GM23248 (cell line): ENCODE measurements around the gene NAP1L5. TPM values are rescaled to one million over a fixed set of nuclear protein-coding genes. Genes with fewer than 3 reads are reported as not detected.

ENCODE experiments used
- DNase-seq: peaks from one replicate; pipeline ENCODE4 v3.0.0-alpha.2; 2015
- H2AFZ ChIP-seq: fragments of 200-600 bp; sonication (generic); 2 replicates; pipeline ENCODE4 v1.6.1; 2016; ENCODE audit warnings: antibody characterized with exemption
- H3F3A ChIP-seq: fragments of 200-600 bp; sonication (generic); 2 replicates; pipeline ENCODE4 v1.6.1; 2016; ENCODE audit warnings: mild to moderate bottlenecking, antibody characterized with exemption, mixed run types; ENCODE audit not compliant: insufficient read depth
- H3K27ac ChIP-seq: fragments of 200-600 bp; sonication (generic); 2 replicates; pipeline ENCODE4 v1.5.1; 2016; ENCODE audit warnings: mild to moderate bottlenecking
- H3K27me3 ChIP-seq: fragments of 200-600 bp; sonication (generic); replicated peaks from 2 replicates; pipeline ENCODE4 v1.6.1; 2016; ENCODE audit warnings: mild to moderate bottlenecking; ENCODE audit not compliant: insufficient read depth
- H3K36me3 ChIP-seq: fragments of 200-600 bp; sonication (generic); 2 replicates; pipeline ENCODE4 v1.6.1; 2016; ENCODE audit warnings: low read depth, mild to moderate bottlenecking
- H3K4me1 ChIP-seq: fragments of 200-600 bp; sonication (generic); 2 replicates; pipeline ENCODE4 v1.6.1; 2016; ENCODE audit warnings: mild to moderate bottlenecking; ENCODE audit not compliant: insufficient read depth
- H3K4me2 ChIP-seq: fragments of 200-600 bp; sonication (generic); one replicate; pipeline ENCODE4 v1.6.1; 2016; ENCODE audit warnings: mild to moderate bottlenecking; ENCODE audit not compliant: unreplicated experiment
- H3K4me3 ChIP-seq: fragments of 200-600 bp; sonication (generic); 2 replicates; pipeline ENCODE4 v1.5.1; 2016; ENCODE audit warnings: mild to moderate bottlenecking
- H3K79me2 ChIP-seq: fragments of 200-600 bp; sonication (generic); 2 replicates; pipeline ENCODE4 v1.6.1; 2016; ENCODE audit warnings: mild to moderate bottlenecking; ENCODE audit not compliant: insufficient read depth
- H3K9ac ChIP-seq: fragments of 200-600 bp; sonication (generic); 2 replicates; pipeline ENCODE4 v1.6.1; 2016; ENCODE audit warnings: mild to moderate bottlenecking
- H3K9me2 ChIP-seq: fragments of 200-600 bp; sonication (generic); 2 replicates; pipeline ENCODE4 v1.6.1; 2016; ENCODE audit warnings: mixed run types, mild to moderate bottlenecking, moderate library complexity; ENCODE audit not compliant: insufficient read depth
- H3K9me3 ChIP-seq: fragments of 200-600 bp; sonication (generic); one replicate; pipeline ENCODE4 v1.6.1; 2017; ENCODE audit warnings: low read depth
- H4K20me1 ChIP-seq: fragments of 200-600 bp; sonication (generic); 2 replicates; pipeline ENCODE4 v1.6.0; 2016; ENCODE audit not compliant: insufficient read depth
- EZH2 ChIP-seq: fragments of 200-600 bp; sonication (generic); IDR thresholded peaks from 2 replicates; pipeline ENCODE4 v1.6.1; 2018; ENCODE audit warnings: antibody characterized with exemption, mild to moderate bottlenecking; ENCODE audit not compliant: insufficient read depth, poor library complexity, severe bottlenecking
- EZH2phosphoT487 ChIP-seq: fragments of 200-600 bp; sonication (generic); IDR thresholded peaks from 2 replicates; pipeline ENCODE4 v1.6.1; 2018; ENCODE audit warnings: antibody characterized with exemption, moderate library complexity, mild to moderate bottlenecking, low read depth; ENCODE audit not compliant: insufficient read depth
- WGBS, 2 experiments: methylation state at CpG; one replicate each; pipeline ENCODE4 v1.1.6; 2015 to 2017; ENCODE audit warnings: low lambda C conversion rate in 2 of 2, low coverage in 1 of 2; ENCODE audit errors: missing lambda C conversion rate in 2 of 2; 5-methylcytosine and 5-hydroxymethylcytosine counted together
- in situ Hi-C: fragments of 300-500 bp; cut with MboI; formaldehyde crosslinking; loops from 2 replicates; pipeline ENCODE4 v1.15.0; 2020
- polyA plus RNA-seq: library from polyadenylated mRNA; unstranded; fragments of >200 nt; fragmentation: Nextera tagmentation; extraction: Ambion mirVana; gene quantifications from 2 replicates; pipeline ENCODE4 v1.2.1, GENCODE V29; 2016
- total RNA-seq: library from RNA; depleted of rRNA; stranded (reverse); fragments of >200 nt; shearing (Covaris generic); gene quantifications from 2 replicates; pipeline ENCODE4 v1.2.3, GENCODE V29; 2014

Gene NAP1L5
- total and polyA plus RNA-seq, 2 experiments from 2014 or later = 5.2 to 8.8 TPM

DNA sequence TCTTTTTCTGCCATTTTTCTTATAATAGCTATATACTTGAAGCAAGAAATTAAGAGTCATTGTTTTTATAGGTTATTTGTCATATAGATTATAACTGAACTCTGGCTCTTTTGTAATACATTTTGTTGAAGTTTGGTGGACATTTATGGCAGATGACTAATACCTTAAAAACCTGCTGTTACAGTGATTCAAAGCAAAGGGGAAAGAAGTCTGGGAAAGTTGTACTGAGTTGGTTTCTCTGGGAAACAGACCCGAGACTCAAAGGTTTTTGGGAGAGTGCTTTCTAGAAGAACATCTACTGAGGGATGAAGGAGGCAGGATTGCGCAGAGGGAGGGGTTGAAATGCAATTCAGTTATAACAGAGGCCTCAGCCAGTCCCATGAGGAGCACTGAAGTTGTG lies 35.9 kb downstream of the NAP1L5 start:
- no peaks in the 10 kb centered on the region for H3K9me2 ChIP-seq
- H4K20me1 ChIP-seq = no peaks in the 10 kb centered on the region
- H2AFZ ChIP-seq = no peak overlapping the region
- H3K27me3 ChIP-seq = no peaks in the 10 kb centered on the region
- no peak for TF ChIP-seq EZH2phosphoT487
- no peak for TF ChIP-seq EZH2
- H3K9ac ChIP-seq = peak overlapping the region; percentile 72
- H3K4me2 ChIP-seq = peak overlapping the region; percentile 58
- peaks cover under 1% of the 10 kb centered on the region; the same call in 1 of the 2 replicates for H3K36me3 ChIP-seq
- peak overlapping the region; percentile 95 for H3K27ac ChIP-seq
- H3K4me3 ChIP-seq = peak overlapping the region; percentile 24; the same call in 1 of the 2 replicates
- H3K79me2 ChIP-seq = peaks cover 19% of the 10 kb centered on the region; the same call in 1 of the 2 replicates
- peaks cover 58% of the 10 kb centered on the region for H3F3A ChIP-seq
- H3K4me1 ChIP-seq = peaks cover 64% of the 10 kb centered on the region
- in situ Hi-C loops = no loop called here
- WGBS, 2 experiments = 35 to 39% methylated on average over 2 of the region's 2 CpGs
- peak; percentile 87 for DNase-seq
- no peaks in the 10 kb centered on the region for H3K9me3 ChIP-seq

GRCh38 chr4:88660446-88661294 lies 37.0 kb downstream of the NAP1L5 start:
- in situ Hi-C loops = no loop called here
- DNase-seq = peak; percentile 79
- peak overlapping the region; percentile 58 for H3K4me2 ChIP-seq
- H3K9me2 ChIP-seq = no peaks in the 10 kb centered on the region
- no peak overlapping the region for H2AFZ ChIP-seq
- peak overlapping the region; percentile 72 for H3K9ac ChIP-seq
- H3K27ac ChIP-seq = peak overlapping the region; percentile 95
- no peaks in the 10 kb centered on the region for H4K20me1 ChIP-seq
- 0 out of 2 replicates have a peak overlapping the region, but pooled peaks have one; percentile 24 for H3K4me3 ChIP-seq
- H3K9me3 ChIP-seq = no peaks in the 10 kb centered on the region
- H3K79me2 ChIP-seq = peaks cover 19% of the 10 kb centered on the region; the same call in 1 of the 2 replicates
- TF ChIP-seq EZH2phosphoT487 (no peak), EZH2 (no peak)
- H3K27me3 ChIP-seq = no peaks in the 10 kb centered on the region
- 51 to 58% methylated on average over 7 of the region's 7 CpGs for WGBS, 2 experiments
- peaks cover 7% of the 10 kb centered on the region for H3K36me3 ChIP-seq
- peaks cover 63% of the 10 kb centered on the region for H3K4me1 ChIP-seq
- peaks cover 58% of the 10 kb centered on the region for H3F3A ChIP-seq

GRCh38 chr4:88659890-88660208 lies 37.8 kb downstream of the NAP1L5 start:
- Histone ChIP-seq H3K27me3 (no peaks in the 10 kb centered on the region), H4K20me1 (no peaks in the 10 kb centered on the region), H3K79me2 (peaks cover 19% of the 10 kb centered on the region; the same call in 1 of the 2 replicates), H3K9ac (peak overlapping the region; percentile 72), H3K4me3 (no peak overlapping the region), H3K36me3 (peaks cover 7% of the 10 kb centered on the region), H3K9me3 (no peaks in the 10 kb centered on the region), H2AFZ (no peak overlapping the region), H3F3A (peaks cover 54% of the 10 kb centered on the region), H3K9me2 (no peaks in the 10 kb centered on the region), H3K4me2 (peak overlapping the region; percentile 58), H3K27ac (peak overlapping the region; percentile 95), H3K4me1 (peaks cover 55% of the 10 kb centered on the region)
- no peak for TF ChIP-seq EZH2
- TF ChIP-seq EZH2phosphoT487 = no peak
- in situ Hi-C loops = loop anchor here (10.0 kb wide), 1 partner anchor 125 kb away; no protein-coding TSS in a partner anchor
- DNase-seq = no peak

- no peaks in the 10 kb centered on the region for H3K27me3 ChIP-seq
- H3K4me3 ChIP-seq = no peak overlapping the region
- peak overlapping the region; percentile 95 for H3K27ac ChIP-seq
- peak; percentile 87 for DNase-seq
- WGBS, 2 experiments = 28 to 37% methylated on average over 4 of the region's 4 CpGs
- H3K4me1 ChIP-seq = peaks cover 49% of the 10 kb centered on the region
- H2AFZ ChIP-seq = no peak overlapping the region; the same call in 1 of the 2 replicates
- H3F3A ChIP-seq = peaks cover 51% of the 10 kb centered on the region
- peaks cover 19% of the 10 kb centered on the region; the same call in 1 of the 2 replicates for H3K79me2 ChIP-seq
- no peaks in the 10 kb centered on the region for H4K20me1 ChIP-seq
- H3K36me3 ChIP-seq = peaks cover 7% of the 10 kb centered on the region
- peak overlapping the region; percentile 72 for H3K9ac ChIP-seq
- H3K4me2 ChIP-seq = peak overlapping the region; percentile 58
- in situ Hi-C loops = loop anchor here (10.0 kb wide), 1 partner anchor 124 kb away; no protein-coding TSS in a partner anchor
- H3K9me3 ChIP-seq = no peaks in the 10 kb centered on the region
- no peaks in the 10 kb centered on the region for H3K9me2 ChIP-seq
- TF ChIP-seq EZH2phosphoT487 (no peak), EZH2 (no peak)
Measured at GRCh38 chr4:88659055-88659889, 38.4 kb downstream of the NAP1L5 start.
